Ascending aorta (tissue), 2 donors: ENCODE measurements around the gene CDH13. TPM values are rescaled to one million over a fixed set of nuclear protein-coding genes. Genes with fewer than 3 reads are reported as not detected.
A peak's percentile ranks its signal among the peaks of the same experiment; 100 is the strongest.

ENCODE experiments used
- DNase-seq, 2 donors: peaks; one replicate each; pipeline ENCODE4 v3.0.0-alpha.2; 2019; ENCODE audit warnings: low spot score in 2 of 2
- H3K27ac ChIP-seq, 2 donors: fragments of 200-600 bp; sonication (generic); one replicate each; pipeline ENCODE4 v1.5.1; 2016 to 2017; ENCODE audit warnings: mild to moderate bottlenecking in 1 of 2
- H3K27me3 ChIP-seq: fragments of 200-600 bp; sonication (generic); one replicate; pipeline ENCODE4 v1.5.1; 2017
- H3K36me3 ChIP-seq, 2 donors: fragments of 200-600 bp; sonication (generic); one replicate each; pipeline ENCODE4 v1.5.1; 2016
- H3K4me1 ChIP-seq, 2 donors: fragments of 200-600 bp; sonication (generic); one replicate each; pipeline ENCODE4 v1.5.1; 2016 to 2017; ENCODE audit warnings: mild to moderate bottlenecking in 1 of 2
- H3K4me3 ChIP-seq, 2 donors: fragments of 200-600 bp; sonication (generic); one replicate each; pipeline ENCODE4 v1.5.1; 2016 to 2017; ENCODE audit warnings: mild to moderate bottlenecking in 1 of 2
- H3K9me3 ChIP-seq, 2 donors: fragments of 200-600 bp; sonication (generic); one replicate each; pipeline ENCODE4 v1.5.1; 2016
- CTCF ChIP-seq, 3 experiments: fragments of 200-600 bp in 2 of 3; fragments of 450-650 bp in 1 of 3; sonication (generic) in 2 of 3; IDR thresholded peaks; one replicate each; pipeline ENCODE4 v1.5.1; 2016 to 2019; ENCODE audit warnings: antibody characterized with exemption in 3 of 3, mild to moderate bottlenecking in 1 of 3, moderate library complexity in 1 of 3
- intact Hi-C: fragments of 100-400 bp; cut with DNase I; formaldehyde crosslinking; loops from one replicate; pipeline ENCODE4 v1.15.1; 2023
- total RNA-seq: library from RNA; depleted of rRNA; stranded (reverse); fragments of >200 nt; gene quantifications from one replicate; pipeline ENCODE4 v1.1.0, GENCODE V29; 2016

Gene CDH13
- total RNA-seq, 1 donor from 2014 or later, result 160 TPM

DNA sequence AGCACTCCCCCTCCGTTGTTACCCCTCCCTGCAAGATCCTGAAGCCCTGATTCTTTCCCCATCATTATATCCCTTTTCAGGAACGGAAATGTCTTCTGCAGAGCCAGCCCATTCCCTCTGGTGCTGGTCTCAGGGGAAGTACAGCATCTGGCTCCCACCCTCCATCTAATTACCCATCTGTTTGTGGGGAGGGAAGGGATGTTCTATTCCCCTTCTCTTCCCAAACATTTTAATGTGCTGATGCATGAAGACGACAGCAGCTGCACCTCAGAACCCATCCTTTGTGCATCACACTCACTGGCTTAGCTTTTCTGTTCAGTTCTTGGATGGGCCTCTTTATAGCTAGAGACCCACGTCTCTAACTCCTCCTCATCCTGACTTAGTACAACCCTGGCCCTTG lies 367.2 kb downstream of the CDH13 start:
- Histone ChIP-seq H3K27ac (no peak overlapping the region), H3K4me1 (peaks cover 3 to 12% of the 10 kb centered on the region in 2 donors), H3K36me3 (no peaks in the 10 kb centered on the region), H3K9me3 (no peaks in the 10 kb centered on the region), H3K27me3 (no peaks in the 10 kb centered on the region), H3K4me3 (no peak overlapping the region)
- no peak for TF ChIP-seq CTCF (IDR thresholded peaks at IDR 0.05)
- no peak for DNase-seq
- intact Hi-C loops, result no loop called here

- H3K27me3 ChIP-seq, result no peaks in the 10 kb centered on the region
- no peak for TF ChIP-seq CTCF (IDR thresholded peaks at IDR 0.05)
- H3K4me3 ChIP-seq, result peak overlapping the region in 1 of 2 donors; percentile 29
- no peak for DNase-seq
- H3K27ac ChIP-seq, result peak overlapping the region; percentile 62 to 82
- intact Hi-C loops, result loop anchor here (5.0 kb wide), 1 partner anchor 72 kb away; no protein-coding TSS in a partner anchor
- peaks cover 3 to 12% of the 10 kb centered on the region in 2 donors for H3K4me1 ChIP-seq
- no peaks in the 10 kb centered on the region for H3K9me3 ChIP-seq
- no peaks in the 10 kb centered on the region for H3K36me3 ChIP-seq
These were observed 368.6 kb downstream of the CDH13 start for GRCh38 chr16:82995286-82995923.

DNA sequence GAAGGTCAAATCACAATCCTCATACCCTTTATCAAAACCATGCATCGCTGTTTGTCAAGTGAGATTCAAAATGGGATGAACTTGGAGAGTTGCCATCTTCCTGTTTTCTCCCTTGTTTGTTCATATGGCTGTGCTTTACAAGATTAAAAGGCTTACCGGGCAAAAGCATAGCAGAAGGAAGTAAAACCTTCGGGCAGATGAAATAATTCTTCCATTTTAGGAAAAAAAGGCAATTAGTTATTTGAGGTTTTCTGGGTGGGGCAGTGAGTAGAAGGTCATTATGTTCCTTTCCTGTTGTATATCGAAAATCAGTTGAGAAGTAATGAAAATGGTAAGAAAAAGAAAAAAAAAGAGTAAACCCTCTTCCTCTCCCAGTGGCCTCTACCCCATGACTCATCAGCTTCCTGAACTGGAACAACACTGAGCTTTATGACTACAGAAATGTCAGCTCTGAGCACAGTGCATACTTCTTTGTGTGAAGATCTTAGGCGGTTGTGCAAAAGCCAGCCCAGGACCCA lies 369.2 kb downstream of the CDH13 start:
- DNase-seq, result peak in 1 of 2 donors; percentile 64
- TF ChIP-seq CTCF (IDR thresholded peaks at IDR 0.05), result no peak
- no peaks in the 10 kb centered on the region for H3K27me3 ChIP-seq
- H3K4me1 ChIP-seq, result peaks cover 3 to 12% of the 10 kb centered on the region in 2 donors
- peak overlapping the region in 1 of 2 donors; percentile 29 for H3K4me3 ChIP-seq
- peak overlapping the region; percentile 62 to 82 for H3K27ac ChIP-seq
- intact Hi-C loops, result loop anchor here (5.0 kb wide), 1 partner anchor 71 kb away; no protein-coding TSS in a partner anchor
- no peaks in the 10 kb centered on the region for H3K9me3 ChIP-seq
- no peaks in the 10 kb centered on the region for H3K36me3 ChIP-seq

DNA sequence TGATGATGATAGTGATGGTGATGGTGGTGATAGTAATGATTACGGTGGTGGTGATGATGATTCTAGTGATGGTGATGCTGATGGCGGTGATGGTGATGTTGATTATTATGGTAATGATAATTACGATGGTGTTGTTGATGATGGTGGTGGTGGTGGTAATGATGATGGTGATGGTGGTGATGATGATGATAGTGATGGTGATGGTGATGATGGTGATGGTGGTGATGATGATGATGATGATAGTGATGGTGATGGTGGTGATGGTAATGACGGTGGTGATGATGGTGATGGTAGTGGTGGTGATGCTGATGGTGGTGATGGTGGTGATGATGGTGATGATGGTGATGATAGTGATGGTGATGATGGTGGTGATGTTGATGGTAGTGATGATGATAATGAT lies 370.0 kb downstream of the CDH13 start:
- no peaks in the 10 kb centered on the region for H3K36me3 ChIP-seq
- intact Hi-C loops, result loop anchor here (5.0 kb wide), 1 partner anchor 70 kb away; no protein-coding TSS in a partner anchor

DNA sequence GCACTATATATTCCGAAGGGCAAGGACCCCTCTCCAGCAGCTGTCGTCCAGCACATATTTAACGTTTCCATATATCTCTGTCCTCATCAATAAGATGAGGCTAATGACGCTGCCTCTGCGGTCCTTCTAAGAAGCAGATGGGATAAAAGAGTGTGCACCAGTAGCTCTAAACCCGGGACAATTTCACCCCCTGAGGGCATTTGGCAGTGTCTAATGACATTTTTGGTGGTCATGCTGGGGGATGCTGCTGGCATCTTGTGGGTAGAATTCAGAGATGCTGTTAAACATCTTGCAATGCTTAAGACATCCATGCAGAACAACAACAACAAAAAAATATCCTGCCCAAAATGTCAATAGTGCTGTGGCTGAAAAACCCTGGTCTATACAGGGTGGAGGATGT lies 372.9 kb downstream of the CDH13 start:
- Histone ChIP-seq H3K4me1 (peaks cover 6 to 38% of the 10 kb centered on the region in 2 donors), H3K4me3 (no peak overlapping the region), H3K27me3 (no peaks in the 10 kb centered on the region), H3K27ac (no peak overlapping the region), H3K36me3 (no peaks in the 10 kb centered on the region), H3K9me3 (no peaks in the 10 kb centered on the region)
- no peak for DNase-seq
- intact Hi-C loops, result loop anchor here (5.0 kb wide), 1 partner anchor 68 kb away; no protein-coding TSS in a partner anchor
- TF ChIP-seq CTCF (IDR thresholded peaks at IDR 0.05), result no peak

More for the DNA sequence above, 370.0 kb downstream of the CDH13 start:
- Histone ChIP-seq H3K4me3 (no peak overlapping the region), H3K27me3 (no peaks in the 10 kb centered on the region), H3K4me1 (peaks cover 3 to 12% of the 10 kb centered on the region in 2 donors), H3K9me3 (no peaks in the 10 kb centered on the region), H3K27ac (peak overlapping the region in 1 of 2 donors; percentile 62)
- no peak for DNase-seq
- no peak for TF ChIP-seq CTCF (IDR thresholded peaks at IDR 0.05)
